ENCODE data around the gene DYSF. TPM values are rescaled to one million over a fixed set of nuclear protein-coding genes. Genes with fewer than 3 reads are reported as not detected.

The DYSF gene
- total RNA-seq, 4 donors from 2014 or later, result 2.6 to 20.7 (median 12.7) TPM

DNA sequence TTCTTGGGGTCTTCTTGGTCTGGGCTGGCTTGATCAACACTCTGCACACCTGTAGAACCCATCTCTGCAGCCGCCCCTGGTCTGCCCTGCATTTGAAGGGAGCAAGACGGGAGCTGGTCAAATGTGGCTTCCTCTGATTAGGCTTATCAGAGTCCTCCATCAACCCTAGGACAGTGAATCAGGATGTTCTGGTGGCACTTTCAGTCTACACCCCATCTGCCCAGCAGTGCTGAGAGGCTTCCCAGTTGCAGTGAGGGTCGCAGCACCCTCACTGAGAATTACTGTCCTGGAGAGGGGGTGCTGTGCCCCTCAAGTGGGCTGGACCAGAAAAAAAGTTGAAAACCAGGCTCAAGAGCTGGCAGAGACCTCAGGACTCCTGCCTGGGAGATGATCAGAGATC is 152.9 kb downstream of the DYSF start:
- DNase-seq, result peak in 1 of 2 donors; percentile 3
- intact Hi-C loops (cut with DNase I; ENCODE audit: low total_unique reads), result no loop called here
- TF ChIP-seq POLR2A (IDR thresholded peaks at IDR 0.05), result no peak
- no peak for TF ChIP-seq CTCF (IDR thresholded peaks at IDR 0.05)
- no peaks in the 10 kb centered on the region for H3K4me1 ChIP-seq
- no peaks in the 10 kb centered on the region for H3K27me3 ChIP-seq
- H3K4me3 ChIP-seq, result no peak overlapping the region
- no peaks in the 10 kb centered on the region for H3K36me3 ChIP-seq
- no peak overlapping the region for H3K27ac ChIP-seq
- no peaks in the 10 kb centered on the region for H3K9me3 ChIP-seq

- Histone ChIP-seq H3K27ac (no peak overlapping the region), H3K4me3 (no peak overlapping the region), H3K4me1 (no peaks in the 10 kb centered on the region), H3K27me3 (no peaks in the 10 kb centered on the region), H3K36me3 (no peaks in the 10 kb centered on the region), H3K9me3 (no peaks in the 10 kb centered on the region)
- intact Hi-C loops (cut with DNase I; ENCODE audit: low total_unique reads), result no loop called here
- peak; percentile 6 to 9 for DNase-seq
- TF ChIP-seq CTCF (IDR thresholded peaks at IDR 0.05), result no peak
- TF ChIP-seq POLR2A (IDR thresholded peaks at IDR 0.05), result no peak
Observed at GRCh38 chr2:71607151-71607889, 154.0 kb downstream of the DYSF start.

- Histone ChIP-seq H3K4me1 (no peaks in the 10 kb centered on the region), H3K27ac (no peak overlapping the region), H3K9me3 (no peaks in the 10 kb centered on the region), H3K4me3 (no peak overlapping the region), H3K36me3 (no peaks in the 10 kb centered on the region), H3K27me3 (no peaks in the 10 kb centered on the region)
- TF ChIP-seq POLR2A (IDR thresholded peaks at IDR 0.05), result no peak
- no peak for TF ChIP-seq CTCF (IDR thresholded peaks at IDR 0.05)
- DNase-seq, result no peak
- intact Hi-C loops (cut with DNase I; ENCODE audit: low total_unique reads), result no loop called here
Observed at GRCh38 chr2:71608034-71608433, 154.7 kb downstream of the DYSF start.

GRCh38 chr2:71608441-71608840 is 155.1 kb downstream of the DYSF start:
- Histone ChIP-seq H3K27me3 (no peaks in the 10 kb centered on the region), H3K36me3 (no peaks in the 10 kb centered on the region), H3K4me1 (no peaks in the 10 kb centered on the region), H3K4me3 (no peak overlapping the region), H3K27ac (no peak overlapping the region), H3K9me3 (no peaks in the 10 kb centered on the region)
- no peak for TF ChIP-seq POLR2A (IDR thresholded peaks at IDR 0.05)
- no peak for TF ChIP-seq CTCF (IDR thresholded peaks at IDR 0.05)
- DNase-seq, result peak in 1 of 2 donors; percentile 1
- intact Hi-C loops (cut with DNase I; ENCODE audit: low total_unique reads), result no loop called here

- H3K27ac ChIP-seq, result no peak overlapping the region
- H3K9me3 ChIP-seq, result no peaks in the 10 kb centered on the region
- no peaks in the 10 kb centered on the region for H3K27me3 ChIP-seq
- TF ChIP-seq POLR2A (IDR thresholded peaks at IDR 0.05) (no peak), CTCF (IDR thresholded peaks at IDR 0.05) (no peak)
- H3K4me3 ChIP-seq, result no peak overlapping the region
- H3K4me1 ChIP-seq, result no peaks in the 10 kb centered on the region
- intact Hi-C loops (cut with DNase I; ENCODE audit: low total_unique reads), result no loop called here
- H3K36me3 ChIP-seq, result no peaks in the 10 kb centered on the region
- DNase-seq, result peak in 1 of 2 donors; percentile 2
Observed at GRCh38 chr2:71609029-71609428, 155.7 kb downstream of the DYSF start.
